H1 (cell line): Measurements from ENCODE around the gene ADAMTS4. TPM values are rescaled to one million over a fixed set of nuclear protein-coding genes. Genes with fewer than 3 reads are reported as not detected.

ENCODE experiments used
- CTCF ChIA-PET: fragments of 300-600 bp; sonication (Branson Sonifier 250); formaldehyde crosslinking; loops from one replicate; lab custom pipeline; 2021; ENCODE audit not compliant: partially characterized antibody; lab: Charles Lee
- POLR2A ChIA-PET: fragments of 300-600 bp; sonication (Branson Sonifier 250); formaldehyde crosslinking; loops from one replicate; lab custom pipeline; 2021; ENCODE audit warnings: inconsistent platforms; ENCODE audit not compliant: partially characterized antibody; lab: Charles Lee
- DNase-seq, 2 experiments: peaks; one replicate each; pipeline versions ENCODE4 v3.0.0 to v3.0.0-alpha.2; 2010 to 2022; ENCODE audit warnings: low spot score in 2 of 2, low read depth in 1 of 2, mixed read lengths in 1 of 2
- FAIRE-seq: peaks from 2 replicates; lab custom pipeline; 2011; peaks lifted over from hg19 to GRCh38; lab: Jason Lieb, UNC
- H2AFZ ChIP-seq: 2 replicates; pipeline ENCODE4 v1.8.1; 2012; ENCODE audit warnings: low read length, inconsistent platforms
- H2AK5ac ChIP-seq: 2 replicates; pipeline ENCODE4 v1.6.1; 2013; ENCODE audit warnings: low read depth, low read length
- H2BK120ac ChIP-seq: replicated peaks from 2 replicates; pipeline ENCODE3; 2013; ENCODE audit warnings: low read depth, low read length, inconsistent platforms
- H2BK12ac ChIP-seq: 2 replicates; pipeline ENCODE4 v1.6.1; 2013; ENCODE audit warnings: low read depth, low read length
- H2BK15ac ChIP-seq: 2 replicates; pipeline ENCODE4 v1.6.1; 2013; ENCODE audit warnings: low read length
- H2BK20ac ChIP-seq: 2 replicates; pipeline ENCODE4 v1.6.1; 2013; ENCODE audit warnings: low read length
- H2BK5ac ChIP-seq: 2 replicates; pipeline ENCODE4 v1.6.1; 2013; ENCODE audit warnings: low read depth, low read length
- H3K14ac ChIP-seq: 2 replicates; pipeline ENCODE4 v1.6.1; 2013; ENCODE audit warnings: inconsistent platforms; ENCODE audit not compliant: insufficient read length
- H3K18ac ChIP-seq: 2 replicates; pipeline ENCODE4 v1.6.1; 2013; ENCODE audit warnings: low read length; ENCODE audit errors: extremely low read depth
- H3K23ac ChIP-seq: 2 replicates; pipeline ENCODE4 v1.6.1; 2013; ENCODE audit warnings: inconsistent platforms; ENCODE audit not compliant: insufficient read length
- H3K23me2 ChIP-seq: 2 replicates; pipeline ENCODE4 v1.6.1; 2013; ENCODE audit warnings: low read depth, low read length
- H3K27ac ChIP-seq: 2 replicates; pipeline ENCODE4 v1.6.1; 2011; ENCODE audit warnings: low read depth, low read length, inconsistent platforms
- H3K27me3 ChIP-seq, 4 experiments: replicated peaks in 1 of 4; 1 replicate in 1 of 4; 2 replicates in 3 of 4; pipeline versions ENCODE4 v1.6.1 to v1.8.1; 2011 to 2013; ENCODE audit warnings: low read length in 3 of 4, mild to moderate bottlenecking in 3 of 4, inconsistent platforms in 2 of 4, mixed read lengths in 2 of 4, moderate library complexity in 1 of 4; ENCODE audit not compliant: control insufficient read depth in 3 of 4, insufficient read depth in 3 of 4; ENCODE audit errors: extremely low read depth in 1 of 4
- H3K36me3 ChIP-seq, 4 experiments: 2 replicates each; pipeline versions ENCODE4 v1.6.1 to v1.8.1; 2011 to 2013; ENCODE audit warnings: mild to moderate bottlenecking in 4 of 4, low read length in 3 of 4, moderate library complexity in 2 of 4, control low read depth in 1 of 4, inconsistent platforms in 1 of 4; ENCODE audit not compliant: insufficient read depth in 4 of 4, control insufficient read depth in 2 of 4
- H3K4ac ChIP-seq: replicated peaks from 2 replicates; pipeline ENCODE3; 2013; ENCODE audit warnings: low read length, low read depth, mixed read lengths, inconsistent platforms; ENCODE audit not compliant: insufficient read length
- H3K4me1 ChIP-seq, 4 experiments: replicated peaks in 1 of 4; 1 replicate in 1 of 4; 2 replicates in 3 of 4; pipeline versions ENCODE4 v1.6.1 to v1.8.1; 2011 to 2013; ENCODE audit warnings: low read length in 3 of 4, inconsistent platforms in 2 of 4, mixed read lengths in 1 of 4; ENCODE audit not compliant: insufficient read depth in 4 of 4, control insufficient read depth in 3 of 4
- H3K4me2 ChIP-seq, 2 experiments: 2 replicates each; pipeline versions ENCODE4 v1.6.1 to v1.8.1; 2011 to 2013; ENCODE audit warnings: low read depth in 2 of 2, low read length in 2 of 2, control low read depth in 1 of 2, inconsistent platforms in 1 of 2, mild to moderate bottlenecking in 1 of 2; ENCODE audit not compliant: insufficient read depth in 1 of 2
- H3K4me3 ChIP-seq, 4 experiments: fragments of 200-600, 300-600 bp in 1 of 4; sonication (generic), shearing (Covaris generic), sonication (Bioruptor Twin) in 1 of 4; 2 replicates each; pipeline versions ENCODE4 v1.5.1 to v1.8.1; 2011 to 2016; ENCODE audit warnings: low read length in 4 of 4, low read depth in 3 of 4, control low read depth in 2 of 4, inconsistent platforms in 2 of 4, mild to moderate bottlenecking in 2 of 4, mixed read lengths in 1 of 4, moderate library complexity in 1 of 4; ENCODE audit not compliant: insufficient read depth in 2 of 4; ENCODE audit errors: extremely low read depth in 1 of 4
- H3K56ac ChIP-seq: replicated peaks from 2 replicates; pipeline ENCODE3; 2013; ENCODE audit warnings: low read depth, mild to moderate bottlenecking, mixed read lengths, low read length, inconsistent platforms; ENCODE audit not compliant: insufficient read length
- H3K79me1 ChIP-seq: 2 replicates; pipeline ENCODE4 v1.6.1; 2013; ENCODE audit warnings: low read depth, low read length, control low read depth
- H3K79me2 ChIP-seq, 2 experiments: 2 replicates each; pipeline versions ENCODE4 v1.6.1 to v1.8.1; 2012 to 2013; ENCODE audit warnings: low read length in 2 of 2, mild to moderate bottlenecking in 2 of 2, inconsistent platforms in 1 of 2; ENCODE audit not compliant: insufficient read depth in 2 of 2, control insufficient read depth in 1 of 2
- H3K9ac ChIP-seq, 4 experiments: replicated peaks in 1 of 4; 1 replicate in 1 of 4; 2 replicates in 3 of 4; pipeline versions ENCODE4 v1.6.1 to v1.8.1; 2011 to 2013; ENCODE audit warnings: low read depth in 3 of 4, low read length in 3 of 4, control low read depth in 2 of 4, mild to moderate bottlenecking in 2 of 4, moderate library complexity in 2 of 4, inconsistent platforms in 1 of 4; ENCODE audit errors: extremely low read depth in 1 of 4
- H3K9me3 ChIP-seq, 2 experiments: 2 replicates each; pipeline versions ENCODE4 v1.6.1 to v1.8.1; 2012 to 2013; ENCODE audit warnings: mild to moderate bottlenecking in 2 of 2, moderate library complexity in 2 of 2, control low read depth in 1 of 2, inconsistent platforms in 1 of 2, low read depth in 1 of 2, low read length in 1 of 2, mixed read lengths in 1 of 2; ENCODE audit not compliant: insufficient read depth in 2 of 2
- H4K20me1 ChIP-seq, 2 experiments: replicated peaks in 1 of 2; 2 replicates each; pipeline versions ENCODE3 to v1.8.1; 2011 to 2013; ENCODE audit warnings: inconsistent platforms in 2 of 2, low read length in 2 of 2, mild to moderate bottlenecking in 1 of 2; ENCODE audit not compliant: insufficient read depth in 2 of 2, control insufficient read depth in 1 of 2
- H4K5ac ChIP-seq: 2 replicates; pipeline ENCODE4 v1.6.1; 2013; ENCODE audit warnings: low read length, low read depth, mixed read lengths, inconsistent platforms; ENCODE audit not compliant: insufficient read length
- H4K8ac ChIP-seq: 2 replicates; pipeline ENCODE4 v1.8.0; 2013; ENCODE audit warnings: mild to moderate bottlenecking, moderate library complexity, low read length, inconsistent platforms; ENCODE audit not compliant: insufficient read depth; ENCODE audit errors: extremely low read depth
- H4K91ac ChIP-seq: replicated peaks from 2 replicates; pipeline ENCODE3; 2013; ENCODE audit warnings: low read length, mixed read lengths, inconsistent platforms; ENCODE audit not compliant: insufficient read length
- CTCF ChIP-seq, 3 experiments: IDR thresholded peaks; 1 replicate in 2 of 3; 2 replicates in 1 of 3; pipeline versions ENCODE4 v1.5.1 to v1.6.1; 2011; ENCODE audit warnings: low read length in 3 of 3, mild to moderate bottlenecking in 3 of 3, inconsistent platforms in 2 of 3, low read depth in 1 of 3, moderate library complexity in 1 of 3; ENCODE audit not compliant: insufficient read depth in 1 of 3; ENCODE audit errors: control extremely low read depth in 1 of 3
- POU5F1 ChIP-seq: IDR thresholded peaks from 2 replicates; pipeline ENCODE4 v1.6.1; 2011; ENCODE audit warnings: low read depth, mild to moderate bottlenecking, low read length, moderate library complexity
- RAD21 ChIP-seq, 2 experiments: IDR thresholded peaks in 1 of 2; conservative IDR thresholded peaks in 1 of 2; 2 replicates each; pipeline ENCODE4 v1.6.1; 2011; ENCODE audit warnings: low read depth in 2 of 2, low read length in 2 of 2, improper control_type of control experiment in 1 of 2, inconsistent platforms in 1 of 2, mild to moderate bottlenecking in 1 of 2, moderate library complexity in 1 of 2
- WGBS, 2 experiments: shearing (Covaris generic) in 1 of 2; methylation state at CpG; one replicate each; pipeline versions ENCODE4 v1.1.6 to v1.1.7; 2013 to 2015; ENCODE audit warnings: low lambda C conversion rate in 2 of 2, mixed read lengths in 2 of 2, inconsistent platforms in 1 of 2, low coverage in 1 of 2, missing lambda C conversion rate in 1 of 2; ENCODE audit not compliant: insufficient replicate concordance in 2 of 2, insufficient coverage in 1 of 2, insufficient read length in 1 of 2; ENCODE audit errors: extremely low coverage in 1 of 2, missing lambda C conversion rate in 1 of 2; 5-methylcytosine and 5-hydroxymethylcytosine counted together
- polyA plus RNA-seq, 7 experiments: library from polyadenylated mRNA; depleted of rRNA in 3 of 7; stranded (reverse) in 5 of 7; unstranded in 2 of 7; fragments of >200 nt in 5 of 7; fragments of 200-250 nt in 2 of 7; gene quantifications; 1 replicate in 5 of 7; 2 replicates in 1 of 7; 4 replicates in 1 of 7; pipeline versions ENCODE4 v1.2.1 to v1.2.3, GENCODE V29; 2011 to 2013; ENCODE audit warnings: missing spikeins in 2 of 7, mixed read lengths in 2 of 7
- total RNA-seq: library from RNA; stranded (reverse); fragmentation: NEBNext Ultra II Directional; extraction: Animal tissue kit (Norgen Biotek cat#: 25700); gene quantifications from 2 replicates; pipeline ENCODE4 v1.2.1, GENCODE V29; 2021

The ADAMTS4 gene
- total and polyA plus RNA-seq, 2 of the 8 experiments (the other 6 are each of a cell fraction or from before 2014, with no cell fraction given) = 4.6 to 7.2 TPM

DNA sequence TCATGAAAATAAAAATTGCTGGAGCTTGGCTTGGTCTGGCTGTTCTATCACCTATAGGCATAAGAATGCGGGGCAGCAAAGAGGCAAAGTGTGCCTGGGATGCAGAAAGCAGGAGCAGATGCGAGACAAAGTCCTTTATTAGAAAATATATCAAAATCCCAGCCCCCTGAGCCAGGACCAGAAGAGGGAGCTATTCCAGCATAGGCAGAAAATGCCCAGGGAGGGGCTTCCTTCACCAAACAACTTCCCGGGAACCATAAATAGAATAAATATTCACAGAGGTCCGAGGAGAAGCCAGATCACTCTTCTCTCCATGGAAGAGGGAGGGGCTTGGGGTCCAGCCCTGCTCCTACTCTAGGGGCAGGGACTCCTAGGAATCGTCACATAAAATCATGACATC lies 27.7 kb downstream of the ADAMTS4 start:
- H3K56ac ChIP-seq = no peak overlapping the region
- H3K23ac ChIP-seq = no peak overlapping the region
- H4K20me1 ChIP-seq = peaks cover 0 to 3% of the 10 kb centered on the region in 2 experiments
- H2BK5ac ChIP-seq = no peak overlapping the region
- H4K91ac ChIP-seq = no peak overlapping the region
- H3K36me3 ChIP-seq = peaks cover 13 to 43% (median 35%) of the 10 kb centered on the region in 4 experiments
- POLR2A ChIA-PET = interaction anchor here (1.0 to 1.8 kb wide), 3 partner anchors 13 to 31 kb away, joined by 3 to 7 read pairs (median 4); partner anchors contain the start of genes NDUFS2 and UFC1
- no peak overlapping the region for H3K9ac ChIP-seq
- no peak overlapping the region for H3K4me2 ChIP-seq
- no peak overlapping the region for H3K4me3 ChIP-seq
- H3K79me1 ChIP-seq = peaks cover 4% of the 10 kb centered on the region
- H3K9me3 ChIP-seq = no peaks in the 10 kb centered on the region
- H2BK12ac ChIP-seq = no peak overlapping the region
- FAIRE-seq (no peak), DNase-seq (no peak)
- TF ChIP-seq POU5F1 (no peak), CTCF (IDR thresholded peaks at IDR 0.05; ENCODE audit: control extremely low read depth in 1 of 3, insufficient read depth in 1 of 3, low read depth in 1 of 3, low read length in 3 of 3) (peak; percentile 18 to 28 (median 27); a peak in 3 of 4 replicates), RAD21 (IDR thresholded peaks at IDR 0.05 in 1 of 2, conservative IDR thresholded peaks at IDR 0.05 in 1 of 2; ENCODE audit: low read depth in 2 of 2, low read length in 2 of 2) (peak in 1 of 2 experiments; percentile 14; a peak in 1 of 4 replicates)
- no peak overlapping the region for H4K5ac ChIP-seq
- H4K8ac ChIP-seq = no peak overlapping the region
- H2BK120ac ChIP-seq = no peak overlapping the region
- no peak overlapping the region for H2AK5ac ChIP-seq
- H3K4ac ChIP-seq = no peak overlapping the region
- no peak overlapping the region for H2AFZ ChIP-seq
- H3K18ac ChIP-seq = no peak overlapping the region
- H3K23me2 ChIP-seq = peaks cover 7% of the 10 kb centered on the region; the same call in 1 of the 2 replicates
- H3K79me2 ChIP-seq = no peaks in the 10 kb centered on the region
- H3K14ac ChIP-seq = no peak overlapping the region
- H3K4me1 ChIP-seq = peaks cover 0 to 2% (median under 1%) of the 10 kb centered on the region in 4 experiments; a peak in 3 of 7 replicates
- H3K27ac ChIP-seq = no peak overlapping the region
- no peak overlapping the region for H2BK15ac ChIP-seq
- 93% methylated on average over 5 of the region's 5 CpGs; no CpG with 5 or more reads in 1 of the 2 experiments for WGBS, 2 experiments
- H3K27me3 ChIP-seq = no peaks in the 10 kb centered on the region
- no peak overlapping the region for H2BK20ac ChIP-seq
- CTCF ChIA-PET = interaction anchor here (0.6 to 2.5 kb wide), 15 partner anchors 9 to 337 kb away, joined by 3 to 10 read pairs (median 3); partner anchors contain the start of genes ADAMTS4 and TOMM40L
